Stomach (tissue), 4 donors: ENCODE measurements around the gene HEPN1.

Experiments used
- CTCF ChIP-seq, 7 experiments: fragments of 450-650 bp in 4 of 7; fragments of 200-600 bp in 3 of 7; sonication (generic) in 3 of 7; IDR thresholded peaks; one replicate each; pipeline ENCODE4 v1.5.1; 2016 to 2019; ENCODE audit warnings: antibody characterized with exemption in 7 of 7, control low read depth in 2 of 7, mild to moderate bottlenecking in 1 of 7
- POLR2AphosphoS5 ChIP-seq, 3 donors: sonication (generic); formaldehyde crosslinking; IDR thresholded peaks; one replicate each; pipeline ENCODE4 v1.6.1; 2016; ENCODE audit warnings: antibody characterized with exemption in 3 of 3

GRCh38 chr11:124935548-124936514 lies 16.8 kb downstream of the HEPN1 start, which contains the start of gene HEPACAM:
- TF ChIP-seq CTCF (IDR thresholded peaks at IDR 0.05) = no peak
- no peak for TF ChIP-seq POLR2AphosphoS5 (IDR thresholded peaks at IDR 0.05)
